Measurements from ENCODE around the gene OPCML. TPM values are rescaled to one million over a fixed set of nuclear protein-coding genes. Genes with fewer than 3 reads are reported as not detected.

Gene OPCML
- total RNA-seq, 1 experiment from 2014 or later: not detected

GRCh38 chr11:133509924-133510697 is 22.2 kb downstream of the OPCML start:
- Histone ChIP-seq H3K4me3 (ENCODE audit: low read depth, low read length) (no peak overlapping the region), H3K4me1 (no peaks in the 10 kb centered on the region), H3K27me3 (replicated peaks; ENCODE audit: control insufficient read depth, insufficient read depth, low read length) (no peaks in the 10 kb centered on the region), H3K36me3 (ENCODE audit: control insufficient read depth, insufficient read depth, low read length) (no peaks in the 10 kb centered on the region), H3K9me3 (no peaks in the 10 kb centered on the region)
- no TSS peak for BruUV-seq (replicated peaks)
- H3K4me1 Mint-ChIP-seq (ENCODE audit: low read depth, unreplicated experiment): no peaks in the 10 kb centered on the region
- H3K9me3 Mint-ChIP-seq (ENCODE audit: unreplicated experiment): peaks cover 12% of the 10 kb centered on the region
- ChIA-PET POLR2A (no interaction called here), CTCF (no interaction called here)
- peaks cover 24% of the 10 kb centered on the region for H3K27me3 Mint-ChIP-seq (ENCODE audit: insufficient read depth, unreplicated experiment)
- DNase-seq: no peak
- no peak for TF ChIP-seq CTCF (IDR thresholded peaks at IDR 0.05; ENCODE audit: insufficient read depth in 1 of 2, low read depth in 1 of 2, low read length in 1 of 2, severe bottlenecking in 1 of 2, unreplicated experiment in 1 of 2)
- intact Hi-C loops (cut with micrococcal nuclease; ENCODE audit: unreplicated experiment): no loop called here
- H3K36me3 Mint-ChIP-seq (ENCODE audit: insufficient read depth, unreplicated experiment): no peaks in the 10 kb centered on the region
- no peak overlapping the region for H3K4me3 Mint-ChIP-seq (ENCODE audit: unreplicated experiment)
- H3K27ac Mint-ChIP-seq (ENCODE audit: unreplicated experiment): no peak overlapping the region

- H3K9me3 Mint-ChIP-seq (ENCODE audit: unreplicated experiment): peaks cover 12% of the 10 kb centered on the region
- no peaks in the 10 kb centered on the region for H3K36me3 Mint-ChIP-seq (ENCODE audit: insufficient read depth, unreplicated experiment)
- H3K4me3 Mint-ChIP-seq (ENCODE audit: unreplicated experiment): no peak overlapping the region
- no peaks in the 10 kb centered on the region for H3K36me3 ChIP-seq (ENCODE audit: control insufficient read depth, insufficient read depth, low read length)
- H3K27ac Mint-ChIP-seq (ENCODE audit: unreplicated experiment): no peak overlapping the region
- no TSS peak for BruUV-seq (replicated peaks)
- no peaks in the 10 kb centered on the region for H3K27me3 ChIP-seq (replicated peaks; ENCODE audit: control insufficient read depth, insufficient read depth, low read length)
- ChIA-PET CTCF (no interaction called here), POLR2A (no interaction called here)
- no peak overlapping the region for H3K4me3 ChIP-seq (ENCODE audit: low read depth, low read length)
- DNase-seq: no peak
- intact Hi-C loops (cut with micrococcal nuclease; ENCODE audit: unreplicated experiment): no loop called here
- H3K27me3 Mint-ChIP-seq (ENCODE audit: insufficient read depth, unreplicated experiment): peaks cover 30% of the 10 kb centered on the region
- TF ChIP-seq CTCF (IDR thresholded peaks at IDR 0.05; ENCODE audit: insufficient read depth in 1 of 2, low read depth in 1 of 2, low read length in 1 of 2, severe bottlenecking in 1 of 2, unreplicated experiment in 1 of 2): no peak
- H3K4me1 Mint-ChIP-seq (ENCODE audit: low read depth, unreplicated experiment): no peaks in the 10 kb centered on the region
- H3K9me3 ChIP-seq: no peaks in the 10 kb centered on the region
- no peaks in the 10 kb centered on the region for H3K4me1 ChIP-seq
Measured at GRCh38 chr11:133508468-133508867, 23.8 kb downstream of the OPCML start.

- no TSS peak for BruUV-seq (replicated peaks)
- no peaks in the 10 kb centered on the region for H3K9me3 ChIP-seq
- H3K4me3 Mint-ChIP-seq (ENCODE audit: unreplicated experiment): no peak overlapping the region
- H3K36me3 Mint-ChIP-seq (ENCODE audit: insufficient read depth, unreplicated experiment): no peaks in the 10 kb centered on the region
- no peaks in the 10 kb centered on the region for H3K4me1 ChIP-seq
- H3K27ac Mint-ChIP-seq (ENCODE audit: unreplicated experiment): no peak overlapping the region
- H3K4me3 ChIP-seq (ENCODE audit: low read depth, low read length): no peak overlapping the region
- intact Hi-C loops (cut with micrococcal nuclease; ENCODE audit: unreplicated experiment): no loop called here
- H3K9me3 Mint-ChIP-seq (ENCODE audit: unreplicated experiment): peaks cover 12% of the 10 kb centered on the region
- H3K4me1 Mint-ChIP-seq (ENCODE audit: low read depth, unreplicated experiment): no peaks in the 10 kb centered on the region
- ChIA-PET CTCF (no interaction called here), POLR2A (no interaction called here)
- no peaks in the 10 kb centered on the region for H3K36me3 ChIP-seq (ENCODE audit: control insufficient read depth, insufficient read depth, low read length)
- TF ChIP-seq CTCF (IDR thresholded peaks at IDR 0.05; ENCODE audit: insufficient read depth in 1 of 2, low read depth in 1 of 2, low read length in 1 of 2, severe bottlenecking in 1 of 2, unreplicated experiment in 1 of 2): no peak
- no peak for DNase-seq
- H3K27me3 Mint-ChIP-seq (ENCODE audit: insufficient read depth, unreplicated experiment): peaks cover 28% of the 10 kb centered on the region
- no peaks in the 10 kb centered on the region for H3K27me3 ChIP-seq (replicated peaks; ENCODE audit: control insufficient read depth, insufficient read depth, low read length)
Measured at GRCh38 chr11:133507185-133507584, 25.1 kb downstream of the OPCML start.
